Measurements from ENCODE around the gene ADAMTS18.
"Not testable (repeated sequence)": the region's sequence is repeated elsewhere in the genome, so short reads cannot be mapped to it uniquely, and the experiment has no call there.

The ADAMTS18 gene

GRCh38 chr16:77434530-77435271 lies at the start of gene ADAMTS18:
Gene ADAMTS18 (minus strand): TSS chr16:77435034. CDS start chr16:77434695, 339 bp downstream.
- DNase-seq (ENCODE audit: low read depth, low spot score): no peak

- DNase-seq (ENCODE audit: low read depth, low spot score): no peak
These were observed 46.0 kb upstream of the ADAMTS18 start for GRCh38 chr16:77480681-77481315.

- DNase-seq (ENCODE audit: low read depth, low spot score): no peak
These were observed 37.4 kb upstream of the ADAMTS18 start for GRCh38 chr16:77472262-77472661.

- DNase-seq (ENCODE audit: low read depth, low spot score): no peak
These were observed 36.0 kb upstream of the ADAMTS18 start for GRCh38 chr16:77470851-77471250.

- no peak for DNase-seq (ENCODE audit: low read depth, low spot score)
These were observed 34.8 kb upstream of the ADAMTS18 start for GRCh38 chr16:77469634-77470033.

GRCh38 chr16:77468831-77469230 lies 34.0 kb upstream of the ADAMTS18 start:
- no peak for DNase-seq (ENCODE audit: low read depth, low spot score)

GRCh38 chr16:77467821-77468335 lies 33.0 kb upstream of the ADAMTS18 start:
- no peak for DNase-seq (ENCODE audit: low read depth, low spot score)

- DNase-seq (ENCODE audit: low read depth, low spot score): not testable (repeated sequence)
These were observed 28.8 kb upstream of the ADAMTS18 start for GRCh38 chr16:77463659-77464058.

- no peak for DNase-seq (ENCODE audit: low read depth, low spot score)
These were observed 28.1 kb upstream of the ADAMTS18 start for GRCh38 chr16:77462894-77463293.

- no peak for DNase-seq (ENCODE audit: low read depth, low spot score)
These were observed 24.9 kb upstream of the ADAMTS18 start for GRCh38 chr16:77459534-77460254.

GRCh38 chr16:77457046-77457445 lies 22.2 kb upstream of the ADAMTS18 start:
- DNase-seq (ENCODE audit: low read depth, low spot score): no peak

- DNase-seq (ENCODE audit: low read depth, low spot score): no peak
These were observed 17.4 kb upstream of the ADAMTS18 start for GRCh38 chr16:77452243-77452642.

- DNase-seq (ENCODE audit: low read depth, low spot score): no peak
These were observed 16.1 kb upstream of the ADAMTS18 start for GRCh38 chr16:77450790-77451487.

GRCh38 chr16:77449208-77449607 lies 14.4 kb upstream of the ADAMTS18 start:
- DNase-seq (ENCODE audit: low read depth, low spot score): no peak

GRCh38 chr16:77445324-77445723 lies 10.5 kb upstream of the ADAMTS18 start:
- no peak for DNase-seq (ENCODE audit: low read depth, low spot score)

GRCh38 chr16:77444147-77444460 lies 9.3 kb upstream of the ADAMTS18 start:
- no peak for DNase-seq (ENCODE audit: low read depth, low spot score)

GRCh38 chr16:77443357-77444146 lies 8.7 kb upstream of the ADAMTS18 start:
- DNase-seq (ENCODE audit: low read depth, low spot score): no peak

- DNase-seq (ENCODE audit: low read depth, low spot score): no peak
These were observed 7.2 kb upstream of the ADAMTS18 start for GRCh38 chr16:77442078-77442477.

- no peak for DNase-seq (ENCODE audit: low read depth, low spot score)
These were observed 4.3 kb upstream of the ADAMTS18 start for GRCh38 chr16:77439106-77439505.

- no peak for DNase-seq (ENCODE audit: low read depth, low spot score)
These were observed 3.0 kb upstream of the ADAMTS18 start for GRCh38 chr16:77437859-77438258.

GRCh38 chr16:77435272-77435820 lies 512 bp upstream of the ADAMTS18 start:
- DNase-seq (ENCODE audit: low read depth, low spot score): no peak

Data from brain pericyte (primary cell).